ENCODE data around the gene PLCZ1. TPM values are rescaled to one million over a fixed set of nuclear protein-coding genes. Genes with fewer than 3 reads are reported as not detected.

Gene PLCZ1
- total RNA-seq, 2 experiments from 2014 or later = not detected

GRCh38 chr12:18676141-18676540 lies 61.7 kb downstream of the PLCZ1 start:
- POLR2A ChIA-PET = no interaction called here
- H3K27ac ChIP-seq (ENCODE audit: low read depth in 1 of 2, low read length in 2 of 2) = no peak overlapping the region
- no peaks in the 10 kb centered on the region for H3K36me3 ChIP-seq (ENCODE audit: insufficient read depth, low read length)
- no peaks in the 10 kb centered on the region for H3K27me3 Mint-ChIP-seq
- H3K36me3 Mint-ChIP-seq (ENCODE audit: low read depth) = no peaks in the 10 kb centered on the region
- no peak overlapping the region for H3K4me3 Mint-ChIP-seq
- H3K9me3 ChIP-seq (ENCODE audit: control insufficient read depth in 1 of 2, insufficient read depth in 1 of 2, low read length in 2 of 2) = no peaks in the 10 kb centered on the region
- intact Hi-C loops (cut with DNase I, micrococcal nuclease) = no loop called here
- ATAC-seq (ENCODE audit: poor library complexity) = no peak
- no peaks in the 10 kb centered on the region for H3K4me1 ChIP-seq (ENCODE audit: insufficient read depth, low read length)
- H3K4me1 Mint-ChIP-seq (ENCODE audit: low read depth) = no peaks in the 10 kb centered on the region
- no peak overlapping the region for H3K27ac Mint-ChIP-seq
- no peaks in the 10 kb centered on the region for H3K27me3 ChIP-seq (ENCODE audit: control insufficient read depth in 1 of 2, insufficient read depth in 2 of 2, low read length in 2 of 2)
- TF ChIP-seq, protein P1, sequence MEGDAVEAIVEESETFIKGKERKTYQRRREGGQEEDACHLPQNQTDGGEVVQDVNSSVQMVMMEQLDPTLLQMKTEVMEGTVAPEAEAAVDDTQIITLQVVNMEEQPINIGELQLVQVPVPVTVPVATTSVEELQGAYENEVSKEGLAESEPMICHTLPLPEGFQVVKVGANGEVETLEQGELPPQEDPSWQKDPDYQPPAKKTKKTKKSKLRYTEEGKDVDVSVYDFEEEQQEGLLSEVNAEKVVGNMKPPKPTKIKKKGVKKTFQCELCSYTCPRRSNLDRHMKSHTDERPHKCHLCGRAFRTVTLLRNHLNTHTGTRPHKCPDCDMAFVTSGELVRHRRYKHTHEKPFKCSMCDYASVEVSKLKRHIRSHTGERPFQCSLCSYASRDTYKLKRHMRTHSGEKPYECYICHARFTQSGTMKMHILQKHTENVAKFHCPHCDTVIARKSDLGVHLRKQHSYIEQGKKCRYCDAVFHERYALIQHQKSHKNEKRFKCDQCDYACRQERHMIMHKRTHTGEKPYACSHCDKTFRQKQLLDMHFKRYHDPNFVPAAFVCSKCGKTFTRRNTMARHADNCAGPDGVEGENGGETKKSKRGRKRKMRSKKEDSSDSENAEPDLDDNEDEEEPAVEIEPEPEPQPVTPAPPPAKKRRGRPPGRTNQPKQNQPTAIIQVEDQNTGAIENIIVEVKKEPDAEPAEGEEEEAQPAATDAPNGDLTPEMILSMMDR (IDR thresholded peaks at IDR 0.05) = no peak
- H3K9me3 Mint-ChIP-seq = peaks cover 4% of the 10 kb centered on the region
- DNase-seq = no peak
- H3K4me3 ChIP-seq (ENCODE audit: low read length) = no peak overlapping the region
- CTCF ChIA-PET = no interaction called here

GRCh38 chr12:18658829-18659228 lies 79.0 kb downstream of the PLCZ1 start:
- no peaks in the 10 kb centered on the region for H3K4me1 Mint-ChIP-seq (ENCODE audit: low read depth)
- Histone ChIP-seq H3K9me3 (ENCODE audit: control insufficient read depth in 1 of 2, insufficient read depth in 1 of 2, low read length in 2 of 2) (peaks cover 5 to 7% of the 10 kb centered on the region in 2 experiments), H3K27ac (ENCODE audit: low read depth in 1 of 2, low read length in 2 of 2) (no peak overlapping the region), H3K27me3 (ENCODE audit: control insufficient read depth in 1 of 2, insufficient read depth in 2 of 2, low read length in 2 of 2) (no peaks in the 10 kb centered on the region), H3K36me3 (ENCODE audit: insufficient read depth, low read length) (no peaks in the 10 kb centered on the region), H3K4me3 (ENCODE audit: low read length) (no peak overlapping the region), H3K4me1 (ENCODE audit: insufficient read depth, low read length) (no peaks in the 10 kb centered on the region)
- H3K36me3 Mint-ChIP-seq (ENCODE audit: low read depth) = no peaks in the 10 kb centered on the region
- POLR2A ChIA-PET = no interaction called here
- H3K9me3 Mint-ChIP-seq = peaks cover 19% of the 10 kb centered on the region
- intact Hi-C loops (cut with DNase I, micrococcal nuclease) = no loop called here
- H3K4me3 Mint-ChIP-seq = no peak overlapping the region
- no peaks in the 10 kb centered on the region for H3K27me3 Mint-ChIP-seq
- DNase-seq (no peak), ATAC-seq (ENCODE audit: poor library complexity) (no peak)
- no peak overlapping the region for H3K27ac Mint-ChIP-seq
- CTCF ChIA-PET = no interaction called here
- TF ChIP-seq, protein P1 (IDR thresholded peaks at IDR 0.05) = no peak

DNA sequence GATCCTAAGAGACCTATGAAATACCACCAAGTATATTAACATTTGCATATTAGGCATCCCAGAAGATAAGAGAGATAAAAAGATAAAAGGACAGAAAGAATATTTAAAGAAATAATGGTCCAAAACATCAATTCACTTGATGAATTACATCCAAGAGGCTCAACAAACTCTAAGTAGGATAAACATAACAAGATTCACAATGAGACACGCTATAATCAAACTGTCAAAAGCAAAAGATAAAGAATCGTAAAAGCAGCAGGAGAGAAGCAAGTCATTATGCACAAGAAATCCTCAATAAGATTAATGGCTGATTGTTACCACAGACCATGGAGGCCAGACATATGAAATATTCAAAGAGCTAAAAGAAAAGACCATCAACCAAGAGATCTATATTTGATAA lies 79.6 kb downstream of the PLCZ1 start:
- TF ChIP-seq, protein P1 (IDR thresholded peaks at IDR 0.05) = no peak
- POLR2A ChIA-PET = no interaction called here
- no peaks in the 10 kb centered on the region for H3K27me3 Mint-ChIP-seq
- no peak overlapping the region for H3K27ac Mint-ChIP-seq
- no peak for ATAC-seq (ENCODE audit: poor library complexity)
- Histone ChIP-seq H3K4me3 (ENCODE audit: low read length) (no peak overlapping the region), H3K27me3 (ENCODE audit: control insufficient read depth in 1 of 2, insufficient read depth in 2 of 2, low read length in 2 of 2) (no peaks in the 10 kb centered on the region), H3K9me3 (ENCODE audit: control insufficient read depth in 1 of 2, insufficient read depth in 1 of 2, low read length in 2 of 2) (peaks cover 5 to 7% of the 10 kb centered on the region in 2 experiments), H3K36me3 (ENCODE audit: insufficient read depth, low read length) (no peaks in the 10 kb centered on the region), H3K27ac (ENCODE audit: low read depth in 1 of 2, low read length in 2 of 2) (no peak overlapping the region), H3K4me1 (ENCODE audit: insufficient read depth, low read length) (no peaks in the 10 kb centered on the region)
- CTCF ChIA-PET = no interaction called here
- intact Hi-C loops (cut with DNase I, micrococcal nuclease) = no loop called here
- no peak for DNase-seq
- peaks cover 18% of the 10 kb centered on the region for H3K9me3 Mint-ChIP-seq
- no peak overlapping the region for H3K4me3 Mint-ChIP-seq
- no peaks in the 10 kb centered on the region for H3K4me1 Mint-ChIP-seq (ENCODE audit: low read depth)
- no peaks in the 10 kb centered on the region for H3K36me3 Mint-ChIP-seq (ENCODE audit: low read depth)

Data from CD4-positive, alpha-beta T cell (primary cell).